HEK293 (cell line): Measurements from ENCODE around the gene GUSB.
A peak's percentile ranks its signal among the peaks of the same experiment; 100 is the strongest.

Experiments used
- AEBP2 ChIP-seq: fragments of 450-650 bp; formaldehyde crosslinking; IDR thresholded peaks from 2 replicates; pipeline ENCODE4 v1.5.1; 2016; ENCODE audit warnings: missing biosample characterization, missing genetic modification characterization, borderline replicate concordance
- CTCF ChIP-seq: fragments of 450-650 bp; formaldehyde crosslinking; IDR thresholded peaks from 2 replicates; pipeline ENCODE4 v1.5.1; 2016; ENCODE audit warnings: missing biosample characterization, missing genetic modification characterization
- ELK4 ChIP-seq: IDR thresholded peaks from 2 replicates; pipeline ENCODE4 v1.6.1; 2011; ENCODE audit warnings: mild to moderate bottlenecking, low read depth, low read length, borderline replicate concordance
- GFI1B ChIP-seq: fragments of 450-650 bp; formaldehyde crosslinking; IDR thresholded peaks from 2 replicates; pipeline ENCODE4 v1.5.1; 2016; ENCODE audit warnings: missing biosample characterization, missing genetic modification characterization
- MYNN ChIP-seq: fragments of 450-650 bp; formaldehyde crosslinking; IDR thresholded peaks from 2 replicates; pipeline ENCODE4 v1.5.1; 2016; ENCODE audit warnings: missing biosample characterization, missing genetic modification characterization, borderline replicate concordance
- MZF1 ChIP-seq: fragments of 450-650 bp; formaldehyde crosslinking; IDR thresholded peaks from 2 replicates; pipeline ENCODE4 v1.5.1; 2017; ENCODE audit warnings: missing biosample characterization, missing genetic modification characterization, borderline replicate concordance
- RBAK ChIP-seq: fragments of 450-650 bp; formaldehyde crosslinking; IDR thresholded peaks from 2 replicates; pipeline ENCODE4 v1.5.1; 2016; ENCODE audit warnings: missing biosample characterization, missing genetic modification characterization
- TRIM28 ChIP-seq: IDR thresholded peaks from 2 replicates; pipeline ENCODE4 v1.6.1; 2011; ENCODE audit warnings: low read length, control low read depth, borderline replicate concordance
- ZBTB7A ChIP-seq: fragments of 450-650 bp; formaldehyde crosslinking; IDR thresholded peaks from 2 replicates; pipeline ENCODE4 v1.5.1; 2016; ENCODE audit warnings: low read depth, missing biosample characterization, missing genetic modification characterization
- ZEB2 ChIP-seq: fragments of 450-650 bp; formaldehyde crosslinking; IDR thresholded peaks from 2 replicates; pipeline ENCODE4 v1.5.1; 2016; ENCODE audit warnings: missing biosample characterization, missing genetic modification characterization
- ZNF175 ChIP-seq: fragments of 450-650 bp; formaldehyde crosslinking; IDR thresholded peaks from 2 replicates; pipeline ENCODE4 v1.5.1; 2016; ENCODE audit warnings: missing biosample characterization, missing genetic modification characterization
- ZNF221 ChIP-seq: fragments of 450-650 bp; formaldehyde crosslinking; IDR thresholded peaks from 2 replicates; pipeline ENCODE4 v1.5.1; 2017; ENCODE audit warnings: missing biosample characterization, missing genetic modification characterization, borderline replicate concordance
- ZNF223 ChIP-seq: fragments of 450-650 bp; formaldehyde crosslinking; IDR thresholded peaks from 2 replicates; pipeline ENCODE4 v1.5.1; 2016; ENCODE audit warnings: missing biosample characterization, missing genetic modification characterization
- ZNF266 ChIP-seq: fragments of 450-650 bp; formaldehyde crosslinking; IDR thresholded peaks from 2 replicates; pipeline ENCODE4 v1.5.1; 2016; ENCODE audit warnings: missing biosample characterization, missing genetic modification characterization, low read depth
- ZNF274 ChIP-seq, 2 experiments: fragments of 200-500 bp in 1 of 2; fragments of 450-650 bp in 1 of 2; sonication (Bioruptor generic) in 1 of 2; formaldehyde crosslinking in 1 of 2; IDR thresholded peaks; 2 replicates each; pipeline versions ENCODE4 v1.5.1 to v1.6.1; 2014 to 2016; ENCODE audit warnings: borderline replicate concordance in 1 of 2, inconsistent platforms in 1 of 2, low read length in 1 of 2, missing biosample characterization in 1 of 2, missing genetic modification characterization in 1 of 2
- ZNF624 ChIP-seq: fragments of 450-650 bp; formaldehyde crosslinking; IDR thresholded peaks from 2 replicates; pipeline ENCODE4 v1.5.1; 2017; ENCODE audit warnings: missing biosample characterization, missing genetic modification characterization
- ZNF629 ChIP-seq: fragments of 450-650 bp; formaldehyde crosslinking; IDR thresholded peaks from 2 replicates; pipeline ENCODE4 v1.5.1; 2017; ENCODE audit warnings: missing biosample characterization, missing genetic modification characterization
- ZNF664 ChIP-seq: fragments of 450-650 bp; formaldehyde crosslinking; IDR thresholded peaks from 2 replicates; pipeline ENCODE4 v1.5.1; 2016; ENCODE audit warnings: missing biosample characterization, missing genetic modification characterization
- ZNF677 ChIP-seq: fragments of 450-650 bp; IDR thresholded peaks from 2 replicates; pipeline ENCODE4 v1.5.0; 2018; ENCODE audit warnings: missing biosample characterization, mild to moderate bottlenecking, missing genetic modification characterization, moderate library complexity
- ZNF692 ChIP-seq: fragments of 450-650 bp; formaldehyde crosslinking; IDR thresholded peaks from 2 replicates; pipeline ENCODE4 v1.5.1; 2016; ENCODE audit warnings: missing biosample characterization, missing genetic modification characterization
- ZNF704 ChIP-seq: fragments of 450-650 bp; formaldehyde crosslinking; IDR thresholded peaks from 2 replicates; pipeline ENCODE4 v1.5.1; 2016; ENCODE audit warnings: missing biosample characterization, missing genetic modification characterization
- ZNF76 ChIP-seq: fragments of 450-650 bp; formaldehyde crosslinking; IDR thresholded peaks from 2 replicates; pipeline ENCODE4; 2016; ENCODE audit warnings: low read depth, missing biosample characterization, missing genetic modification characterization, borderline replicate concordance
- ZNF776 ChIP-seq: fragments of 450-650 bp; formaldehyde crosslinking; IDR thresholded peaks from 2 replicates; pipeline ENCODE4 v1.5.0; 2017; ENCODE audit warnings: missing biosample characterization, missing genetic modification characterization, borderline replicate concordance
- ZSCAN30 ChIP-seq: fragments of 450-650 bp; IDR thresholded peaks from 2 replicates; pipeline ENCODE4 v1.5.1; 2018; ENCODE audit warnings: missing biosample characterization, mild to moderate bottlenecking, missing genetic modification characterization, moderate library complexity
- TF ChIP-seq, protein P1 (sequence below): fragments of 450-650 bp; formaldehyde crosslinking; IDR thresholded peaks from 2 replicates; pipeline ENCODE4 v1.5.1; 2016; ENCODE audit warnings: missing biosample characterization, missing genetic modification characterization
- TF ChIP-seq, protein P2 (sequence below): fragments of 450-650 bp; formaldehyde crosslinking; optimal IDR thresholded peaks from 2 replicates; pipeline ENCODE3; 2016; ENCODE audit warnings: missing biosample characterization, mild to moderate bottlenecking, missing genetic modification characterization

Gene GUSB

GRCh38 chr7:65981965-65982792, at the start of gene GUSB (continued):
- TF ChIP-seq, protein P1, sequence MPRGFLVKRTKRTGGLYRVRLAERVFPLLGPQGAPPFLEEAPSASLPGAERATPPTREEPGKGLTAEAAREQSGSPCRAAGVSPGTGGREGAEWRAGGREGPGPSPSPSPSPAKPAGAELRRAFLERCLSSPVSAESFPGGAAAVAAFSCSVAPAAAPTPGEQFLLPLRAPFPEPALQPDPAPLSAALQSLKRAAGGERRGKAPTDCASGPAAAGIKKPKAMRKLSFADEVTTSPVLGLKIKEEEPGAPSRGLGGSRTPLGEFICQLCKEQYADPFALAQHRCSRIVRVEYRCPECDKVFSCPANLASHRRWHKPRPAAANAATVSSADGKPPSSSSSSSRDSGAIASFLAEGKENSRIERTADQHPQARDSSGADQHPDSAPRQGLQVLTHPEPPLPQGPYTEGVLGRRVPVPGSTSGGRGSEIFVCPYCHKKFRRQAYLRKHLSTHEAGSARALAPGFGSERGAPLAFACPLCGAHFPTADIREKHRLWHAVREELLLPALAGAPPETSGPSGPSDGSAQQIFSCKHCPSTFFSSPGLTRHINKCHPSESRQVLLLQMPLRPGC (tag by site-specific recombination), result peak; percentile 59; the same call in 1 of the 2 replicates
- TF ChIP-seq ZNF624 (tag by site-specific recombination) (no peak), CTCF (tag by site-specific recombination) (no peak), ZNF677 (tag by site-specific recombination) (no peak), MYNN (tag by site-specific recombination) (no peak), ELK4 (no peak), ZNF664 (tag by site-specific recombination) (no peak), ZSCAN30 (tag by site-specific recombination) (peak; percentile 83), ZNF692 (tag by site-specific recombination) (peak; percentile 73; the same call in 1 of the 2 replicates), ZNF776 (tag by site-specific recombination) (no peak), AEBP2 (tag by site-specific recombination) (no peak), ZNF76 (tag by site-specific recombination) (peak; percentile 83), MZF1 (no peak), ZNF221 (tag by site-specific recombination) (no peak), ZNF175 (tag by site-specific recombination) (no peak), TRIM28 (peak; percentile 20; the same call in 1 of the 2 replicates), ZBTB7A (no peak), ZNF223 (tag by site-specific recombination) (no peak), RBAK (tag by site-specific recombination) (no peak), ZEB2 (peak; percentile 96), ZNF629 (tag by site-specific recombination) (peak; percentile 81), ZNF266 (tag by site-specific recombination) (no peak), GFI1B (no peak), ZNF274 (IDR thresholded peaks at IDR 0.05; ENCODE audit: low read length) (no peak), ZNF274 (tag by site-specific recombination; IDR thresholded peaks at IDR 0.05; ENCODE audit: borderline replicate concordance) (no peak), ZNF704 (tag by site-specific recombination) (no peak)
- TF ChIP-seq, protein P2, sequence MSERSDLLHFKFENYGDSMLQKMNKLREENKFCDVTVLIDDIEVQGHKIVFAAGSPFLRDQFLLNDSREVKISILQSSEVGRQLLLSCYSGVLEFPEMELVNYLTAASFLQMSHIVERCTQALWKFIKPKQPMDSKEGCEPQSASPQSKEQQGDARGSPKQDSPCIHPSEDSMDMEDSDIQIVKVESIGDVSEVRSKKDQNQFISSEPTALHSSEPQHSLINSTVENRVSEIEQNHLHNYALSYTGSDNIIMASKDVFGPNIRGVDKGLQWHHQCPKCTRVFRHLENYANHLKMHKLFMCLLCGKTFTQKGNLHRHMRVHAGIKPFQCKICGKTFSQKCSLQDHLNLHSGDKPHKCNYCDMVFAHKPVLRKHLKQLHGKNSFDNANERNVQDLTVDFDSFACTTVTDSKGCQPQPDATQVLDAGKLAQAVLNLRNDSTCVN, result peak; percentile 70
